Globus pallidus (tissue), 1 donor: ENCODE results near the gene TMEFF2.
A peak's percentile ranks its signal among the peaks of the same experiment; 100 is the strongest.
"Not testable (repeated sequence)": the region's sequence is repeated elsewhere in the genome, so short reads cannot be mapped to it uniquely, and the experiment has no call there.

Experiments
- DNase-seq: peaks from one replicate; pipeline ENCODE4 v3.0.0-alpha.2; 2015; ENCODE audit warnings: low spot score

The TMEFF2 gene

GRCh38 chr2:192130312-192130711 is 64.4 kb downstream of the TMEFF2 start:
- DNase-seq, result not testable (repeated sequence)

GRCh38 chr2:192128655-192129054 is 66.1 kb downstream of the TMEFF2 start:
- DNase-seq, result no peak

- DNase-seq, result no peak
Measured at GRCh38 chr2:192127434-192127833, 67.3 kb downstream of the TMEFF2 start.

- DNase-seq, result no peak
Measured at GRCh38 chr2:192126912-192127311, 67.8 kb downstream of the TMEFF2 start.

- DNase-seq, result no peak
Measured at GRCh38 chr2:192126426-192126825, 68.3 kb downstream of the TMEFF2 start.

GRCh38 chr2:192124571-192124970 is 70.2 kb downstream of the TMEFF2 start:
- DNase-seq, result no peak

- DNase-seq, result peak; percentile 58
Measured at GRCh38 chr2:192123847-192124246, 70.9 kb downstream of the TMEFF2 start.

GRCh38 chr2:192122946-192123345 is 71.8 kb downstream of the TMEFF2 start:
- no peak for DNase-seq

- DNase-seq, result no peak
Measured at GRCh38 chr2:192122141-192122540, 72.6 kb downstream of the TMEFF2 start.

- DNase-seq, result no peak
Measured at GRCh38 chr2:192119536-192119935, 75.2 kb downstream of the TMEFF2 start.

- no peak for DNase-seq
Measured at GRCh38 chr2:192117705-192118104, 77.0 kb downstream of the TMEFF2 start.

GRCh38 chr2:192111536-192111935 is 83.2 kb downstream of the TMEFF2 start:
- DNase-seq, result not testable (repeated sequence)

- DNase-seq, result no peak
Measured at GRCh38 chr2:192099742-192100141, 95.0 kb downstream of the TMEFF2 start.

GRCh38 chr2:192098814-192099491 is 95.8 kb downstream of the TMEFF2 start:
- no peak for DNase-seq

GRCh38 chr2:192091476-192091875 is 103.3 kb downstream of the TMEFF2 start:
- no peak for DNase-seq

- DNase-seq, result no peak
Measured at GRCh38 chr2:192090911-192091310, 103.8 kb downstream of the TMEFF2 start.

- no peak for DNase-seq
Measured at GRCh38 chr2:192087398-192087958, 107.3 kb downstream of the TMEFF2 start.

GRCh38 chr2:192082121-192082520 is 112.6 kb downstream of the TMEFF2 start:
- DNase-seq, result no peak

- DNase-seq, result not testable (repeated sequence)
Measured at GRCh38 chr2:192080096-192080495, 114.6 kb downstream of the TMEFF2 start.

- DNase-seq, result no peak
Measured at GRCh38 chr2:192073878-192074277, 120.9 kb downstream of the TMEFF2 start.

GRCh38 chr2:192072778-192073177 is 122.0 kb downstream of the TMEFF2 start:
- no peak for DNase-seq

- no peak for DNase-seq
Measured at GRCh38 chr2:192072261-192072660, 122.5 kb downstream of the TMEFF2 start.

- no peak for DNase-seq
Measured at GRCh38 chr2:192070099-192070498, 124.6 kb downstream of the TMEFF2 start.

- no peak for DNase-seq
Measured at GRCh38 chr2:192069417-192069816, 125.3 kb downstream of the TMEFF2 start.
